ENCODE measurements around the gene UQCR11. TPM values are rescaled to one million over a fixed set of nuclear protein-coding genes. Genes with fewer than 3 reads are reported as not detected.
A peak's percentile ranks its signal among the peaks of the same experiment; 100 is the strongest.

Gene UQCR11
- total RNA-seq, 4 donors from 2014 or later: 56.6 to 83.2 (median 64.6) TPM

DNA sequence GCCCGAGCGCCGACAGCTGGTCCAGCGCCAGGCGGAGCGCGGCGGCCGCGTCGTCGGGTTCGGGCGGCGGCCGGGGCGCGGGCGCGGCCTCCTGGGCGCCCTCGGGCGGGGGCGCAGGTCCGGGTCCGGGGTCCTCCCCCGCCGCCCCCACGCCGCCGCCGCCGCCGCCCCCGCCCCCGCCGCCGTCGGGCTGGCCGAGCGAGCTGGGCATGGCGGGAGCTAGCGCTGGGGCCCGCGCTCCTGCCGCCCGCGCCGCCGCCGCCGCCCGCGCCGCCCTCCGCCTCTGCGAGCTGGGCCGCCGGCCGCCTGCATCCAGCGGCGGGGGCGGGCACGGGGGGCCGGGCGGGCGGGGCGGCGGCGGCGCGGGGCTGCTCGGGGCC, 37.4 kb downstream of the UQCR11 start:
- DNase-seq (ENCODE audit: low spot score) (no peak), ATAC-seq (ENCODE audit: low FRiP score) (peak; percentile 1)
- TF ChIP-seq, protein P1, sequence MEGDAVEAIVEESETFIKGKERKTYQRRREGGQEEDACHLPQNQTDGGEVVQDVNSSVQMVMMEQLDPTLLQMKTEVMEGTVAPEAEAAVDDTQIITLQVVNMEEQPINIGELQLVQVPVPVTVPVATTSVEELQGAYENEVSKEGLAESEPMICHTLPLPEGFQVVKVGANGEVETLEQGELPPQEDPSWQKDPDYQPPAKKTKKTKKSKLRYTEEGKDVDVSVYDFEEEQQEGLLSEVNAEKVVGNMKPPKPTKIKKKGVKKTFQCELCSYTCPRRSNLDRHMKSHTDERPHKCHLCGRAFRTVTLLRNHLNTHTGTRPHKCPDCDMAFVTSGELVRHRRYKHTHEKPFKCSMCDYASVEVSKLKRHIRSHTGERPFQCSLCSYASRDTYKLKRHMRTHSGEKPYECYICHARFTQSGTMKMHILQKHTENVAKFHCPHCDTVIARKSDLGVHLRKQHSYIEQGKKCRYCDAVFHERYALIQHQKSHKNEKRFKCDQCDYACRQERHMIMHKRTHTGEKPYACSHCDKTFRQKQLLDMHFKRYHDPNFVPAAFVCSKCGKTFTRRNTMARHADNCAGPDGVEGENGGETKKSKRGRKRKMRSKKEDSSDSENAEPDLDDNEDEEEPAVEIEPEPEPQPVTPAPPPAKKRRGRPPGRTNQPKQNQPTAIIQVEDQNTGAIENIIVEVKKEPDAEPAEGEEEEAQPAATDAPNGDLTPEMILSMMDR (IDR thresholded peaks at IDR 0.05): no peak

DNA sequence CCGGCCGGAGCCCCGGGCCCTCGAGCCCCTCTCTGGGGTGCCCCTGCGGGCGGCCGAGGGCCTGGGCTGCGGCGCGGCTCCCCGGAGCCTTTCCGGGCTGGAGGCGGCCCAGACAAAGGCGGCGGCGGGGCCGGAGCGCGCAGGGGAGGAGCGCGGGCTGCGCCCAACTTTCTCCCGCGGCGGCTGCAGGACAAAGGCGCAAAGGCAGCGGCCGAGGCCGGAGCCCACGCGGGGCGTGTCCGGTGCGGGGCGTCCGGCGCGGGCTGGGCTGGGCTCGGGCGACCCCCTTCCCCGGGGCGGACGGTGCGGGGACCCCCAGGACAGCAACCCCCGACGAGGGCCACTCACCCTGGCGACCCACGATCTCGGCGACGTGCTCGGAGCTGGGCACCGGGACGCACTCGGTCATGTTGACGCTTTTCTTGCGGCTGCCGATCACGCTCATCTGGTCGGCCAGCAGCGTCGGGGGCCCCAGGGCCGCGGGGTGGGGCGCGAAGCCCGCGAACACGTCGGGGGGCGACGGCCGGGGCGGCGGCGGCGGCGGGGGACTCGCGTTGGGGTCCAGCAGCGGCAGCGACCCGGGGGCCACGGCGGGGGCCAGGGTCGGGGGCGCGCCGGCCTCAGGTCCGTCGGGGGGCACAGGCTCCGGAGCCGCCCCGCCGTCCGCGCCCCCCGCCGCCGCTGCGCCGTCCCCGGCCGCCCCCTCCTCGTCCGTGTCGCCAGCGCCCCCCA, 38.0 kb downstream of the UQCR11 start:
- DNase-seq (ENCODE audit: low spot score) (no peak), ATAC-seq (ENCODE audit: low FRiP score) (no peak)

DNA sequence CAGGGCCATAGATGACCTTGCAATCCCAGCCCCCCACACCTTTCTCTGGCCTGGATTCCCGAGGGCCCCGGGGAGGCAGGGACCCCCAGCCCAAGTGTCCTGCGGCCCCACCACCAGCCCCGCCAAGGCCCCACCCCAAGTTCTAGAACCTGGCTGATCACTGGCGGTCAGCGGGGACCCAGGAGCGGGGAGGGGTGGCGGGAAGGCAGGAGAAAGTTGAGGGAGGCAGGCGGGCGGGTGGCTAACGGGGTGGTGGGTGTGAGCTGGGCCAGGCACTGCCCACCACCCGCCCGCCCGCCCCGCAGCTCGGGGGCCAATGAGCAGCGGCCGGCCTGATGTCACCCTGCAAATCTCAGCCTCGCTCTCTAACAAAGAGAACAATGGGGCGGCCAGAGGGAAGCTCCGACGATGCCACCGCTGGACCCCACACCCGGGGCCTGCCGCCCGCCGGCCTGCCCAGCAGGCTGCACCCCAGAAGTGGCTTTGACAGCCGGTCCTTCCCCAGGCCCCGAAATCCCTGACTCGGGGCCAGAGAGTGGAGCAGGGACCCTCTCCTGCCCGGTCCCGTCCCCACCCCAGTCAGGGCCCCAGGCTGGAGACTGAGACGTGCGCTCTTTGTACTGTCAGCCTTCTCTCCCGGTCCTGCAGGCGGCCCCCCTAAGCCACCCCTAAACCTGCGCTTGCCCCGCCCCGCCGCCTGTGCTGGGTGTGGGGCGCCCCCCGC, 38.7 kb downstream of the UQCR11 start:
- TF ChIP-seq, protein P1 (IDR thresholded peaks at IDR 0.05): no peak
- no peak for DNase-seq (ENCODE audit: low spot score)

More for the DNA sequence above, 38.0 kb downstream of the UQCR11 start:
- TF ChIP-seq, protein P1 (IDR thresholded peaks at IDR 0.05): no peak

DNA sequence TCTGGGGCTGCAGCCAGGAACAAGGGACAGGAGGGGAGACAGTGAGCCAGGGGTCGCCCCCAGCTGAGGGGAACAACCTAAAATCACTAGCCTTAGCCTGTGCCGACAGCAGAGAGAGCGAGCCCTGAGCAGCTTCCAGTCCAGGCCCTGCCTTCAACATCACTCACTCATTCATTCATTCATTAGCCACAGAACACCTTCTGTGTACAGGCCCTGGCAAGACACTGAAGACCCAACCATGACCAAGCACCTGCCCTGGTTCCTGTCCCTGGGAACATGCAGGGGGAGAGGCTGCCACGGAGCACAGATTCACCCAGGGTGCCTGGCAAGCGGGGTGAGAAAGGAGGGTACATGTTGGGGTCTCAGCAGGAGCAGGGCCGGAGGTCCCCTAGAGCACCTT, 42.0 kb downstream of the UQCR11 start:
- TF ChIP-seq, protein P1 (IDR thresholded peaks at IDR 0.05): no peak
- DNase-seq (ENCODE audit: low spot score) (no peak), ATAC-seq (ENCODE audit: low FRiP score) (no peak)

More for the DNA sequence above, 38.7 kb downstream of the UQCR11 start:
- ATAC-seq (ENCODE audit: low FRiP score): peak; percentile 70

DNA sequence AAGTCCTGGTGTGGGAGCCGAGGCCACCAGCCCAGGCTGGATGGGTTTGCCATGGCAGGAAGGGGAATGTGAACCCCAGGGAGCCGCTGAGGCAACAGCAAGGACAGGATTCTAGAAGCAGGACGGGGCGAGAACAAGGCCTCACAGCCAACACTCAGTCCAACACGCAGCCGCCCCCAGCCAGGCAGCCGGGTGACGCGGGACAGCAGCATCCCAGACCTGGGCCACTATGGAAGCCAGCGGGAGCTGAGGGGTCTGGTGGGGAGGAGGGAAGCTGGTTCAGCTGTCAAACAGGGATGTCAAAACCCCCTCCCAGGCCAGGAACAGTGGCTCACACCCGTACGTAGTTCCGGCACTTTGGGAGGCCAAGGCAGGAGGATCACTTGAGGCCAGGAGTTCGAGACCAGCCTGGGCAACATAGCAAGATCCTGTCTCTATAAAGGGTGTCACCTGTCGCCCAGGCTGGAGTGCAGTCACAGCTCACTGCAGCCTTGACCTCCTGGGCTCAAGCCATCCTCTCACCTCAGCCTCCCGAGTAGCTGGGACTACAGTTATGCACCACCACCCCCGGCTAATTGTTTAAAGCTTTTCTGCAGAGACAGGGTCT, 43.9 kb downstream of the UQCR11 start:
- TF ChIP-seq, protein P1 (IDR thresholded peaks at IDR 0.05): no peak
- no peak for ATAC-seq (ENCODE audit: low FRiP score)
- DNase-seq (ENCODE audit: low spot score): no peak

DNA sequence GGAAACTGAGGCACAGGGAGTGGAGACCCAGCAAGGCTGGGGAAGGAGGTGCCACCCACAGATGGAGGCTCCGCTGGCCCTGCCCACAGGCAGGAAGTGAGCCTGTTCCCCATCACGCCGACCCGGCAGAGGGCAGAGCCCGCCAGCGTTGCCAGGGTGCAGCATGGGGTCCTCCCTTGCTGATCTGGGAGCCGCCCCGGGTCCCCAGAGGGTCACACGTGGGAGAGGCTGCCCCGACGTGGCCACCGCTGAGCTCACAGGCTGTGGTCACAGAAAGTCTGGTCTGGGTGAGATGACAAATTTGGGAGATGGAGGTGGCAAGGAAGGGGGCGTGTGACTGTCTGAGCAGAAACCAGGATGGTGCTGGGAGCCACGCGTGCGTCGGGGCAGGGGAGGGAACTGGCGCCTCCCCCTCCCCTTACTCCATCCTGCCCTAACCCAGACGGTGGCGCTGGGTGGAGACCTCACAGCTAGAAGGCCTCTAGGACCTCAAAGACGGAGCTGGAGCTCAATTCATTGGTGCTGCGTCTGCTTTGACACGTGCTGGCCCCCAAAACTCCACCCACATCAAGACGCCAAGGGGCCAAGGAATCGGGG, 44.9 kb downstream of the UQCR11 start:
- DNase-seq (ENCODE audit: low spot score): no peak
- TF ChIP-seq, protein P1 (IDR thresholded peaks at IDR 0.05): no peak
- no peak for ATAC-seq (ENCODE audit: low FRiP score)

All from omental fat pad (tissue), 4 donors.